GM23338 (cell line): ENCODE data around the gene CCDC92.

ENCODE experiments used
- CREB1 ChIP-seq: fragments of 250-450 bp; sonication (Bioruptor Pico); IDR thresholded peaks from 2 replicates; pipeline ENCODE4 v1.5.0; 2020; ENCODE audit warnings: low read depth, mild to moderate bottlenecking, moderate library complexity
- EZH2 ChIP-seq: fragments of 200-600 bp; sonication (generic); IDR thresholded peaks from one replicate; pipeline ENCODE4 v1.8.0; 2017; ENCODE audit warnings: antibody characterized with exemption, mild to moderate bottlenecking, low read depth; ENCODE audit not compliant: unreplicated experiment
- EZH2phosphoT487 ChIP-seq: fragments of 200-600 bp; sonication (generic); IDR thresholded peaks from one replicate; pipeline ENCODE4 v1.8.1; 2018; ENCODE audit warnings: antibody characterized with exemption; ENCODE audit not compliant: unreplicated experiment
- JUNB ChIP-seq: IDR thresholded peaks from one replicate; pipeline ENCODE4 v1.6.1; 2016; ENCODE audit warnings: antibody characterized with exemption; ENCODE audit not compliant: unreplicated experiment
- NANOG ChIP-seq: IDR thresholded peaks from 2 replicates; pipeline ENCODE4 v1.6.1; 2016; ENCODE audit warnings: antibody characterized with exemption, borderline replicate concordance
- POLR2AphosphoS5 ChIP-seq: IDR thresholded peaks from 2 replicates; pipeline ENCODE4 v1.6.1; 2016; ENCODE audit warnings: antibody characterized with exemption, low read depth
- STAT1 ChIP-seq: IDR thresholded peaks from one replicate; pipeline ENCODE4 v1.6.1; 2016; ENCODE audit warnings: antibody characterized with exemption; ENCODE audit not compliant: unreplicated experiment
- ZNF114 ChIP-seq: fragments of 250-450 bp; sonication (Bioruptor Pico); IDR thresholded peaks from 2 replicates; pipeline ENCODE4 v1.5.0; 2020; ENCODE audit warnings: mild to moderate bottlenecking, moderate library complexity
- ZNF331 ChIP-seq: fragments of 250-450 bp; sonication (Bioruptor Pico); IDR thresholded peaks from 2 replicates; pipeline ENCODE4 v1.5.0; 2020; ENCODE audit warnings: low read depth, mild to moderate bottlenecking, moderate library complexity
- TF ChIP-seq, protein P1 (sequence below), 2 experiments: fragments of 200-600 bp in 1 of 2; sonication (generic) in 1 of 2; conservative IDR thresholded peaks; 2 replicates each; pipeline versions ENCODE4 v1.5.1 to v1.6.1; 2016 to 2017; ENCODE audit warnings: antibody characterized with exemption in 2 of 2, low read depth in 2 of 2, mild to moderate bottlenecking in 2 of 2, moderate library complexity in 1 of 2
- TF ChIP-seq, protein P2 (sequence below): IDR thresholded peaks from one replicate; pipeline ENCODE4 v1.6.1; 2018; ENCODE audit warnings: antibody characterized with exemption; ENCODE audit not compliant: unreplicated experiment
- TF ChIP-seq, protein P3 (sequence below): IDR thresholded peaks from 2 replicates; pipeline ENCODE4 v1.6.1; 2016; ENCODE audit warnings: antibody characterized with exemption

DNA sequence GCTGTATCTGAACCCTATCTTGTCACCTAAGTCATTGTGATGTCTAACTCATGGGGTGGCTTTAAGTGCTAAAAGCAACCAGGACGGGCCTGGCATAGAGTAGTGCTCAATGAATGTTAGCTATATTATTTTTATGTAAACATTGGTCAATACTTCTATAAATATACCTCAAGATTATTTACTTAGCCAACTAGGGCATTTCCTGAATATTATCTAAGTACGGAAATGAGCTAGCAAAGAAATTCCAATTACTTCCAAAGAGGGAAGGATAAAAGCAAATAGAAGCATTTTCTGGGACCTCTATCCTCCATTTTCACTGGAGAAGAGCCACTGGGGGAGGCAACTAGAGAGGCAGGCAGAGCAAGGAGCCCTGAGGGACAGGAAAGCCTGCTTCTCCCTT is 20.6 kb downstream of the CCDC92 start:
- TF ChIP-seq, protein P1, sequence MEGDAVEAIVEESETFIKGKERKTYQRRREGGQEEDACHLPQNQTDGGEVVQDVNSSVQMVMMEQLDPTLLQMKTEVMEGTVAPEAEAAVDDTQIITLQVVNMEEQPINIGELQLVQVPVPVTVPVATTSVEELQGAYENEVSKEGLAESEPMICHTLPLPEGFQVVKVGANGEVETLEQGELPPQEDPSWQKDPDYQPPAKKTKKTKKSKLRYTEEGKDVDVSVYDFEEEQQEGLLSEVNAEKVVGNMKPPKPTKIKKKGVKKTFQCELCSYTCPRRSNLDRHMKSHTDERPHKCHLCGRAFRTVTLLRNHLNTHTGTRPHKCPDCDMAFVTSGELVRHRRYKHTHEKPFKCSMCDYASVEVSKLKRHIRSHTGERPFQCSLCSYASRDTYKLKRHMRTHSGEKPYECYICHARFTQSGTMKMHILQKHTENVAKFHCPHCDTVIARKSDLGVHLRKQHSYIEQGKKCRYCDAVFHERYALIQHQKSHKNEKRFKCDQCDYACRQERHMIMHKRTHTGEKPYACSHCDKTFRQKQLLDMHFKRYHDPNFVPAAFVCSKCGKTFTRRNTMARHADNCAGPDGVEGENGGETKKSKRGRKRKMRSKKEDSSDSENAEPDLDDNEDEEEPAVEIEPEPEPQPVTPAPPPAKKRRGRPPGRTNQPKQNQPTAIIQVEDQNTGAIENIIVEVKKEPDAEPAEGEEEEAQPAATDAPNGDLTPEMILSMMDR (conservative IDR thresholded peaks at IDR 0.05; ENCODE audit: low read depth in 2 of 2): no peak
- TF ChIP-seq POLR2AphosphoS5 (no peak), CREB1 (no peak), EZH2phosphoT487 (no peak), EZH2 (no peak), ZNF114 (no peak), STAT1 (no peak), ZNF331 (CRISPR knock-in tag) (no peak), JUNB (no peak), NANOG (no peak)
- TF ChIP-seq, protein P2, sequence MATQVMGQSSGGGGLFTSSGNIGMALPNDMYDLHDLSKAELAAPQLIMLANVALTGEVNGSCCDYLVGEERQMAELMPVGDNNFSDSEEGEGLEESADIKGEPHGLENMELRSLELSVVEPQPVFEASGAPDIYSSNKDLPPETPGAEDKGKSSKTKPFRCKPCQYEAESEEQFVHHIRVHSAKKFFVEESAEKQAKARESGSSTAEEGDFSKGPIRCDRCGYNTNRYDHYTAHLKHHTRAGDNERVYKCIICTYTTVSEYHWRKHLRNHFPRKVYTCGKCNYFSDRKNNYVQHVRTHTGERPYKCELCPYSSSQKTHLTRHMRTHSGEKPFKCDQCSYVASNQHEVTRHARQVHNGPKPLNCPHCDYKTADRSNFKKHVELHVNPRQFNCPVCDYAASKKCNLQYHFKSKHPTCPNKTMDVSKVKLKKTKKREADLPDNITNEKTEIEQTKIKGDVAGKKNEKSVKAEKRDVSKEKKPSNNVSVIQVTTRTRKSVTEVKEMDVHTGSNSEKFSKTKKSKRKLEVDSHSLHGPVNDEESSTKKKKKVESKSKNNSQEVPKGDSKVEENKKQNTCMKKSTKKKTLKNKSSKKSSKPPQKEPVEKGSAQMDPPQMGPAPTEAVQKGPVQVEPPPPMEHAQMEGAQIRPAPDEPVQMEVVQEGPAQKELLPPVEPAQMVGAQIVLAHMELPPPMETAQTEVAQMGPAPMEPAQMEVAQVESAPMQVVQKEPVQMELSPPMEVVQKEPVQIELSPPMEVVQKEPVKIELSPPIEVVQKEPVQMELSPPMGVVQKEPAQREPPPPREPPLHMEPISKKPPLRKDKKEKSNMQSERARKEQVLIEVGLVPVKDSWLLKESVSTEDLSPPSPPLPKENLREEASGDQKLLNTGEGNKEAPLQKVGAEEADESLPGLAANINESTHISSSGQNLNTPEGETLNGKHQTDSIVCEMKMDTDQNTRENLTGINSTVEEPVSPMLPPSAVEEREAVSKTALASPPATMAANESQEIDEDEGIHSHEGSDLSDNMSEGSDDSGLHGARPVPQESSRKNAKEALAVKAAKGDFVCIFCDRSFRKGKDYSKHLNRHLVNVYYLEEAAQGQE: no peak
- TF ChIP-seq, protein P3, sequence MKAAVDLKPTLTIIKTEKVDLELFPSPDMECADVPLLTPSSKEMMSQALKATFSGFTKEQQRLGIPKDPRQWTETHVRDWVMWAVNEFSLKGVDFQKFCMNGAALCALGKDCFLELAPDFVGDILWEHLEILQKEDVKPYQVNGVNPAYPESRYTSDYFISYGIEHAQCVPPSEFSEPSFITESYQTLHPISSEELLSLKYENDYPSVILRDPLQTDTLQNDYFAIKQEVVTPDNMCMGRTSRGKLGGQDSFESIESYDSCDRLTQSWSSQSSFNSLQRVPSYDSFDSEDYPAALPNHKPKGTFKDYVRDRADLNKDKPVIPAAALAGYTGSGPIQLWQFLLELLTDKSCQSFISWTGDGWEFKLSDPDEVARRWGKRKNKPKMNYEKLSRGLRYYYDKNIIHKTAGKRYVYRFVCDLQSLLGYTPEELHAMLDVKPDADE: no peak
